ENCODE data around the gene PPP3CB.

- TF ChIP-seq POLR2A (IDR thresholded peaks at IDR 0.05) (no peak), CTCF (IDR thresholded peaks at IDR 0.05) (no peak)
These were observed 9.2 kb downstream of the PPP3CB start for GRCh38 chr10:73486601-73487000.
